Measurements from ENCODE around the gene ACTRT2. TPM values are rescaled to one million over a fixed set of nuclear protein-coding genes. Genes with fewer than 3 reads are reported as not detected.

The ACTRT2 gene
- total RNA-seq, 4 donors from 2014 or later: not detected

GRCh38 chr1:2975466-2976179 lies 45.6 kb upstream of the ACTRT2 start:
- no peak for TF ChIP-seq CTCF (IDR thresholded peaks at IDR 0.05)
- ATAC-seq (ENCODE audit: low FRiP score) (no peak), DNase-seq (ENCODE audit: low spot score) (no peak)

- no peak for TF ChIP-seq CTCF (IDR thresholded peaks at IDR 0.05)
- no peak for ATAC-seq (ENCODE audit: low FRiP score)
These were observed 45.1 kb upstream of the ACTRT2 start for GRCh38 chr1:2976180-2976562.

GRCh38 chr1:2977886-2978611 lies 43.2 kb upstream of the ACTRT2 start:
- DNase-seq (ENCODE audit: low spot score) (no peak), ATAC-seq (ENCODE audit: low FRiP score) (no peak)
- no peak for TF ChIP-seq CTCF (IDR thresholded peaks at IDR 0.05)

More at GRCh38 chr1:2976180-2976562, 45.1 kb upstream of the ACTRT2 start:
- no peak for DNase-seq (ENCODE audit: low spot score)

- DNase-seq (ENCODE audit: low spot score) (no peak), ATAC-seq (ENCODE audit: low FRiP score) (no peak)
- TF ChIP-seq CTCF (IDR thresholded peaks at IDR 0.05): no peak
These were observed 42.5 kb upstream of the ACTRT2 start for GRCh38 chr1:2978691-2979190.

GRCh38 chr1:2979191-2980072 lies 41.8 kb upstream of the ACTRT2 start:
- DNase-seq (ENCODE audit: low spot score) (no peak), ATAC-seq (ENCODE audit: low FRiP score) (no peak)
- TF ChIP-seq CTCF (IDR thresholded peaks at IDR 0.05): no peak

- DNase-seq (ENCODE audit: low spot score) (no peak), ATAC-seq (ENCODE audit: low FRiP score) (no peak)
- no peak for TF ChIP-seq CTCF (IDR thresholded peaks at IDR 0.05)
These were observed 41.0 kb upstream of the ACTRT2 start for GRCh38 chr1:2980073-2980791.
